ENCODE data around the gene RPL36. TPM values are rescaled to one million over a fixed set of nuclear protein-coding genes. Genes with fewer than 3 reads are reported as not detected.
"Not testable (repeated sequence)": the region's sequence is repeated elsewhere in the genome, so short reads cannot be mapped to it uniquely, and the experiment has no call there.

RPL36 gene
- total and polyA plus RNA-seq, 7 donors = 593 to 2,228 (median 1,408) TPM

DNA sequence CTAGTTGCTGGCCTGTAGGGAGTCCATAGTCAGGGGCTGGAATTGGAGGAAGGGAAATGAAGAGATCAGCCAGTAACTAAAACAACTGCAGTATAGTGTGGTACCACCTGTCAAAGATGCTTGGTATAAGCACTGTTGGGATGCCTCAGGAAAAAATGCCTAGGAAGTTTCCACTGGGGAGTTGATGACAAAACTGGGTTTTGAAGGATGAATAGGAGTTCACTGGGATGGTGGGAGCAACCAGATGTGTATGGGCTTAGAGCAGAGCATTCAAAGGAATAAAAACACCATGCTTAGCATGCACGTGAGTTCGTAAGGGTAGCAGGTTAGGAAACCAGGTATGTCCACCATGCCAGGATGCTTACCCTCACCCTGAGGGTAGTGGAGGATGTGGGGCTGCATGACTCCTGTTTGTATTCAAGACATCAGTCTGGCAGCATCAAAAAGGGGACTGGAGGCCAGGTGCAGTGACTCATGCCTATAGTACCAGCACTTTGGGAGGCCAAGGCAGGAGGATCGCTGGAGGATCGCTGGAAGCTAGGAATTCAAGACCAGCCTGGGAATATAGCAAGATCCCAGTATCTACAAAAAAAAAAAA, 37.5 kb downstream of the RPL36 start:
- WGBS, 2 donors = 94 to 95% methylated on average over 4 of the region's 4 CpGs
- TF ChIP-seq POLR2AphosphoS5 (IDR thresholded peaks at IDR 0.05) = no peak
- TF ChIP-seq, protein P1, sequence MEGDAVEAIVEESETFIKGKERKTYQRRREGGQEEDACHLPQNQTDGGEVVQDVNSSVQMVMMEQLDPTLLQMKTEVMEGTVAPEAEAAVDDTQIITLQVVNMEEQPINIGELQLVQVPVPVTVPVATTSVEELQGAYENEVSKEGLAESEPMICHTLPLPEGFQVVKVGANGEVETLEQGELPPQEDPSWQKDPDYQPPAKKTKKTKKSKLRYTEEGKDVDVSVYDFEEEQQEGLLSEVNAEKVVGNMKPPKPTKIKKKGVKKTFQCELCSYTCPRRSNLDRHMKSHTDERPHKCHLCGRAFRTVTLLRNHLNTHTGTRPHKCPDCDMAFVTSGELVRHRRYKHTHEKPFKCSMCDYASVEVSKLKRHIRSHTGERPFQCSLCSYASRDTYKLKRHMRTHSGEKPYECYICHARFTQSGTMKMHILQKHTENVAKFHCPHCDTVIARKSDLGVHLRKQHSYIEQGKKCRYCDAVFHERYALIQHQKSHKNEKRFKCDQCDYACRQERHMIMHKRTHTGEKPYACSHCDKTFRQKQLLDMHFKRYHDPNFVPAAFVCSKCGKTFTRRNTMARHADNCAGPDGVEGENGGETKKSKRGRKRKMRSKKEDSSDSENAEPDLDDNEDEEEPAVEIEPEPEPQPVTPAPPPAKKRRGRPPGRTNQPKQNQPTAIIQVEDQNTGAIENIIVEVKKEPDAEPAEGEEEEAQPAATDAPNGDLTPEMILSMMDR (IDR thresholded peaks at IDR 0.05) = no peak
- TF ChIP-seq EP300 (IDR thresholded peaks at IDR 0.05) = no peak
- no peak overlapping the region for H3K27ac ChIP-seq
- H3K36me3 ChIP-seq = no peaks in the 10 kb centered on the region
- intact Hi-C loops (cut with DNase I) = no loop called here
- peaks cover 0 to 9% (median 3%) of the 10 kb centered on the region in 4 donors for H3K9me3 ChIP-seq
- H3K27me3 ChIP-seq = no peaks in the 10 kb centered on the region
- DNase-seq = no peak
- no peaks in the 10 kb centered on the region for H3K4me1 ChIP-seq
- H3K4me3 ChIP-seq = no peak overlapping the region

DNA sequence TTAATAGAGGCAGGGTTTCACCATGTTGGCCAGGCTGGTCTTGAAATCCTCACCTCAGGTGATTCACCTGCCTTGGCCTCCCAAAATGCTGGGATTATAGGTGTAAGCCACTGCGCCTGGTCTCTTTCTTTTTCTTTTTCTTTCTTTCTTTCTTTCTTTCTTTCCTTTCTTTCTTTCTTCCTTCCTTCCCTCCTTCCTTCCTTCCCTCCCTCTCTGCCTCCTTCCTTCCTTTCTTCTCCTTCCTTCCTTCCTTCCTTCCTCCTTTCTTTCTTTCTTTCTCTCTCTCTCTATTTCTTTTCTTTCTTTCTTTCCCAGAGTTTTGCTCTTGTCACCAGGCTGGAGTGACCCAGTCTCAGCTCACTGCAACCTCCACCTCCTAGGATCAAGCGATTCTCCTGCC, 43.1 kb downstream of the RPL36 start:
- intact Hi-C loops (cut with DNase I); DNase-seq; H3K36me3 ChIP-seq; H3K4me1 ChIP-seq; H3K4me3 ChIP-seq; H3K27ac ChIP-seq; H3K9me3 ChIP-seq; H3K27me3 ChIP-seq: not testable (repeated sequence)
- 86 to 89% methylated on average over 2 of the region's 2 CpGs for WGBS, 2 donors

DNA sequence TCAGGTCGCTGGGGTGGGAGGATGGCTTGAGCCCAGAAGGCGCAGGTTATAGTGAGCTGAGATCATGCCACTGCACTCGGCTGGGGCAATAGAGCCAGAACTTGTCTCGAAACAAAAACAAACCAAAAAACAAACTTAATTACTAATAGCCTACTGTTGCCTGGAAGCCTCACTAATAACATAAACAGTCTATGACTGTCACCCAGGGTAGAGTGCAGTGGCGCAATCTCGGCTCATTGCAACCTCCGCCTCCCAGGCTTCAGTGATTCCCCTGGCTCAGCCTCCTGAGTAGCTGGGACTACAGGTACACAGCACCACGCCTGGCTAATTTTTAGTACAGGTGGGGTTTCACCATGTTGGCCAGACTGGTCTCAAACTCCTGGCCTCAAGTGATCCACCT, 48.3 kb downstream of the RPL36 start:
- no peak overlapping the region for H3K27ac ChIP-seq
- WGBS, 2 donors = 62 to 80% methylated on average over 8 of the region's 8 CpGs
- no peaks in the 10 kb centered on the region for H3K4me1 ChIP-seq
- intact Hi-C loops (cut with DNase I) = no loop called here
- no peaks in the 10 kb centered on the region for H3K9me3 ChIP-seq
- TF ChIP-seq POLR2AphosphoS5 (IDR thresholded peaks at IDR 0.05) (no peak), EP300 (IDR thresholded peaks at IDR 0.05) (no peak), POLR2A (IDR thresholded peaks at IDR 0.05) (no peak)
- TF ChIP-seq, protein P1 (IDR thresholded peaks at IDR 0.05) = no peak
- DNase-seq = no peak
- H3K27me3 ChIP-seq = no peaks in the 10 kb centered on the region
- H3K36me3 ChIP-seq = no peaks in the 10 kb centered on the region
- no peak overlapping the region for H3K4me3 ChIP-seq

Other genes with a start within 250 kb of the RPL36 start
- not detected for gene ZNRF4, start 234.9 kb upstream of the RPL36 start, total RNA-seq
- not detected for gene ZNRF4, start 234.9 kb upstream of the RPL36 start, polyA plus RNA-seq
- gene TINCR, start 122.3 kb upstream of the RPL36 start, total RNA-seq = under 1 TPM in 3 of 4 donors, not detected in 1; 0.33 to 0.55 (median 0.41) TPM
- gene TINCR, start 122.3 kb upstream of the RPL36 start, polyA plus RNA-seq = 10 to 100 TPM in 2 of 3 donors, 1 to 10 TPM in 1; 2.8 to 27.5 (median 12.0) TPM
- 10 to 100 TPM; 22.8 to 80.0 (median 38.1) TPM for gene SAFB2, start 67.5 kb upstream of the RPL36 start, total RNA-seq
- 10 to 100 TPM; 22.2 to 58.8 (median 24.3) TPM for gene SAFB2, start 67.5 kb upstream of the RPL36 start, polyA plus RNA-seq
- 10 to 100 TPM; 48.9 to 75.9 (median 60.4) TPM for gene SAFB, start 67.2 kb upstream of the RPL36 start, total RNA-seq
- gene SAFB, start 67.2 kb upstream of the RPL36 start, polyA plus RNA-seq = 10 to 100 TPM; 25.7 to 64.1 (median 30.6) TPM
- gene MICOS13, start 9.8 kb upstream of the RPL36 start, total RNA-seq = 10 to 100 TPM; 39.6 to 87.8 (median 61.7) TPM
- 100 to 1,000 TPM; 110 to 160 (median 120) TPM for gene MICOS13, start 9.8 kb upstream of the RPL36 start, polyA plus RNA-seq
- 10 to 100 TPM; 19.9 to 37.1 (median 23.3) TPM for gene HSD11B1L, start 9.3 kb upstream of the RPL36 start, total RNA-seq
- 1 to 10 TPM; 4.2 to 8.4 (median 6.3) TPM for gene HSD11B1L, start 9.3 kb upstream of the RPL36 start, polyA plus RNA-seq
- 10 to 100 TPM; 30.5 to 48.5 (median 36.6) TPM for gene LONP1, start 29.9 kb downstream of the RPL36 start, total RNA-seq
- gene LONP1, start 29.9 kb downstream of the RPL36 start, polyA plus RNA-seq = 10 to 100 TPM; 24.0 to 62.6 (median 29.1) TPM
- gene CATSPERD, start 30.3 kb downstream of the RPL36 start, total RNA-seq = not detected
- gene CATSPERD, start 30.3 kb downstream of the RPL36 start, polyA plus RNA-seq = not detected
- 1 to 10 TPM in 1 of 4 donors, under 1 TPM in 1, not detected in 2; 0.71 to 1.1 TPM for gene PRR22, start 94.5 kb downstream of the RPL36 start, total RNA-seq
- 1 to 10 TPM in 1 of 3 donors, under 1 TPM in 1, not detected in 1; 0.60 to 9.2 TPM for gene PRR22, start 94.5 kb downstream of the RPL36 start, polyA plus RNA-seq
- 10 to 100 TPM; 26.7 to 37.4 (median 31.7) TPM for gene DUS3L, start 100.9 kb downstream of the RPL36 start, total RNA-seq
- gene DUS3L, start 100.9 kb downstream of the RPL36 start, polyA plus RNA-seq = 10 to 100 TPM in 2 of 3 donors, 1 to 10 TPM in 1; 8.3 to 42.0 (median 15.0) TPM
- 10 to 100 TPM in 1 of 4 donors, 1 to 10 TPM in 3; 6.1 to 12.2 (median 6.6) TPM for gene NRTN, start 114.8 kb downstream of the RPL36 start, total RNA-seq
- 1 to 10 TPM in 1 of 3 donors, not detected in 2; 1.7 TPM for gene NRTN, start 114.8 kb downstream of the RPL36 start, polyA plus RNA-seq
- not detected for gene FUT6, start 149.4 kb downstream of the RPL36 start, total RNA-seq
- 10 to 100 TPM; 14.8 to 61.1 (median 21.0) TPM for gene FUT6, start 149.4 kb downstream of the RPL36 start, polyA plus RNA-seq
- gene FUT3, start 161.2 kb downstream of the RPL36 start, total RNA-seq = under 1 TPM in 1 of 4 donors, not detected in 3; 0.83 TPM
- 100 to 1,000 TPM in 1 of 3 donors, 10 to 100 TPM in 2; 24.6 to 168 (median 34.4) TPM for gene FUT3, start 161.2 kb downstream of the RPL36 start, polyA plus RNA-seq
- gene FUT5, start 180.2 kb downstream of the RPL36 start, total RNA-seq = not detected
- not detected for gene FUT5, start 180.2 kb downstream of the RPL36 start, polyA plus RNA-seq
- gene NDUFA11, start 213.5 kb downstream of the RPL36 start, total RNA-seq = 100 to 1,000 TPM; 242 to 447 (median 353) TPM
- gene NDUFA11, start 213.5 kb downstream of the RPL36 start, polyA plus RNA-seq = 100 to 1,000 TPM; 363 to 450 (median 395) TPM
- 10 to 100 TPM in 1 of 4 donors, 1 to 10 TPM in 3; 6.1 to 14.4 (median 8.1) TPM for gene VMAC, start 214.6 kb downstream of the RPL36 start, total RNA-seq
- gene VMAC, start 214.6 kb downstream of the RPL36 start, polyA plus RNA-seq = 1 to 10 TPM; 1.6 to 6.4 (median 2.4) TPM
- 10 to 100 TPM in 2 of 4 donors, 1 to 10 TPM in 2; 4.9 to 18.6 (median 9.7) TPM for gene CAPS, start 224.0 kb downstream of the RPL36 start, total RNA-seq
- 10 to 100 TPM in 1 of 3 donors, 1 to 10 TPM in 2; 3.6 to 13.7 (median 3.7) TPM for gene CAPS, start 224.0 kb downstream of the RPL36 start, polyA plus RNA-seq

Data from sigmoid colon (tissue), 7 donors.